ENCODE results near the gene DUSP2.

DUSP2 gene

DNA sequence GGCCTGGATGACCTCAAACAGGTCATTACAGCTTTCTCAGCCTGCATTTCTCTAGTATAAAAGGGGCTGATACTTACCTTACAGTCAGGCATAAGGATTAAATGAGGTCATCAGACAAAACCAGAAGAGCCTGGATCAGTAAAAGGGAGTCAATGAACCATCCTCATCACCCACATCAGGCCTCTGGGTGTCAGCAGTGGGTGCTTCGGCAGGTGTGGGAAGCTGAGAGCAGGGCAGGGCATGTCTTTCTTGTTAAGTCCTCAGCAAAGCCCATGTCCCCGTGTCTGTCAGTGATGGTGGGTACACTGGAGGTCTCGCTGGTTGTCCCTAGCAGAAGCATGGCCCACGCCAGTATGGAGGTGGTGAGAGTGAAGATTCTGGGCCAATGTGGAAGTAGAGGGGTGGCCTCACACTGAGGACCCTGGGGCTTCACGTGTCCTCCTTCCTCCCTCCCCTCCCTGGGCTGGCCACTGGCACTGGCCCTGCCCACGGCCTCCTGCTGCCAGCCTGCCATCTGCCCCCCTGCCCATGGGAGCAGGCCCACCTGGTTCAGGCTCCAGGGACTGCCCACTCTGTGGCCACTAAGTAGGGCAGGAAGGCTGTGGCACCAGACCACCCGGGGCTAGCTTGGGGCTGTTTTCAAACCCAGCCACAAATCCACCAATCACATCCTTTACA, 33.3 kb downstream of the DUSP2 start:
- Histone ChIP-seq H3K4ac (ENCODE audit: low read depth, low read length) (no peak overlapping the region), H4K91ac (ENCODE audit: low read depth, low read length) (no peak overlapping the region), H2AK5ac (ENCODE audit: low read length) (no peak overlapping the region), H3K18ac (ENCODE audit: low read length) (no peak overlapping the region), H4K12ac (ENCODE audit: low read depth, low read length) (no peak overlapping the region), H3K4me3 (ENCODE audit: low read depth, low read length) (no peak overlapping the region), H2BK12ac (ENCODE audit: low read length) (no peak overlapping the region), H3K4me1 (ENCODE audit: control insufficient read depth in 1 of 2, insufficient read depth in 2 of 2, low read length in 2 of 2) (peaks cover 9 to 10% of the 10 kb centered on the region in 2 experiments), H3K9me3 (ENCODE audit: insufficient read depth, low read depth, low read length) (peaks cover 12% of the 10 kb centered on the region), H2AFZ (ENCODE audit: insufficient read depth, low read length, poor library complexity) (no peak overlapping the region), H3K4me2 (ENCODE audit: low read length) (no peak overlapping the region), H3K27me3 (ENCODE audit: insufficient read depth, low read length) (peaks cover 5% of the 10 kb centered on the region), H2BK5ac (ENCODE audit: low read depth, low read length, poor library complexity) (no peak overlapping the region), H3K23ac (ENCODE audit: low read length) (no peak overlapping the region), H4K8ac (ENCODE audit: low read depth, low read length) (no peak overlapping the region), H3K27ac (ENCODE audit: low read depth, low read length) (no peak overlapping the region), H3K79me2 (ENCODE audit: control insufficient read depth, insufficient read depth, low read length, poor library complexity) (no peaks in the 10 kb centered on the region), H2BK120ac (ENCODE audit: insufficient read depth, low read length, poor library complexity) (no peak overlapping the region), H3K14ac (ENCODE audit: low read length) (no peak overlapping the region), H3K36me3 (ENCODE audit: control insufficient read depth in 1 of 2, insufficient read depth in 2 of 2, low read length in 2 of 2) (no peaks in the 10 kb centered on the region), H3K79me1 (ENCODE audit: low read length) (peaks cover 5% of the 10 kb centered on the region), H3K9ac (ENCODE audit: low read length) (no peak overlapping the region)
- no peak for DNase-seq
- no CpG with 5 or more reads among the region's 7 CpGs for WGBS (ENCODE audit: extremely low coverage, insufficient coverage, insufficient read length)

DNA sequence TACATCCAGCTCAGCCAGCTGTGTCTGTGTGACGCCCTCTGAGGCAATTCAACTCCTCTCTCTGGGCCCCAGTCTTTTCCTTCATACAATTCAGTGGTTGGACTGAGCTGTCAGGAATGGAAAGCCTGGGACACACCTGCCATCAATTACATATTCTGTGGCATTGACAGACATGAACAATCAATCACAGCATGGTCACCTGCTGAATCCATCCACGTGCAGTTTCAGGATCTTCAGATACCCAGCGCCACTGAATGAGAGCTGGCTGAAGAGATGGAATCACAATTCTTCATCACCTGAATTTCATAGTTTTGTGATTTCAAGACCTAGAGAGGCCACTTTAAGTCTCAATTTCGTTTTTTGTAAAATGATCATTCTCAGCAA, 34.0 kb downstream of the DUSP2 start:
- no peak overlapping the region for H2AFZ ChIP-seq (ENCODE audit: insufficient read depth, low read length, poor library complexity)
- peaks cover 9 to 10% of the 10 kb centered on the region in 2 experiments for H3K4me1 ChIP-seq (ENCODE audit: control insufficient read depth in 1 of 2, insufficient read depth in 2 of 2, low read length in 2 of 2)
- H3K36me3 ChIP-seq (ENCODE audit: control insufficient read depth in 1 of 2, insufficient read depth in 2 of 2, low read length in 2 of 2) = no peaks in the 10 kb centered on the region
- no CpG with 5 or more reads among the region's 4 CpGs for WGBS (ENCODE audit: extremely low coverage, insufficient coverage, insufficient read length)
- H2BK5ac ChIP-seq (ENCODE audit: low read depth, low read length, poor library complexity) = no peak overlapping the region
- no peak overlapping the region for H3K14ac ChIP-seq (ENCODE audit: low read length)
- no peak overlapping the region for H3K18ac ChIP-seq (ENCODE audit: low read length)
- peaks cover 5% of the 10 kb centered on the region for H3K79me1 ChIP-seq (ENCODE audit: low read length)
- H2BK12ac ChIP-seq (ENCODE audit: low read length) = no peak overlapping the region
- H3K9me3 ChIP-seq (ENCODE audit: insufficient read depth, low read depth, low read length) = peaks cover 12% of the 10 kb centered on the region
- no peak overlapping the region for H3K4me3 ChIP-seq (ENCODE audit: low read depth, low read length)
- H3K27ac ChIP-seq (ENCODE audit: low read depth, low read length) = no peak overlapping the region
- no peak overlapping the region for H3K4ac ChIP-seq (ENCODE audit: low read depth, low read length)
- no peak for DNase-seq
- no peak overlapping the region for H2AK5ac ChIP-seq (ENCODE audit: low read length)
- no peak overlapping the region for H2BK120ac ChIP-seq (ENCODE audit: insufficient read depth, low read length, poor library complexity)
- peaks cover 4% of the 10 kb centered on the region for H3K27me3 ChIP-seq (ENCODE audit: insufficient read depth, low read length)
- H3K79me2 ChIP-seq (ENCODE audit: control insufficient read depth, insufficient read depth, low read length, poor library complexity) = no peaks in the 10 kb centered on the region
- H4K8ac ChIP-seq (ENCODE audit: low read depth, low read length) = no peak overlapping the region
- H3K9ac ChIP-seq (ENCODE audit: low read length) = no peak overlapping the region
- no peak overlapping the region for H3K23ac ChIP-seq (ENCODE audit: low read length)
- H4K91ac ChIP-seq (ENCODE audit: low read depth, low read length) = no peak overlapping the region
- H4K12ac ChIP-seq (ENCODE audit: low read depth, low read length) = no peak overlapping the region
- no peak overlapping the region for H3K4me2 ChIP-seq (ENCODE audit: low read length)

DNA sequence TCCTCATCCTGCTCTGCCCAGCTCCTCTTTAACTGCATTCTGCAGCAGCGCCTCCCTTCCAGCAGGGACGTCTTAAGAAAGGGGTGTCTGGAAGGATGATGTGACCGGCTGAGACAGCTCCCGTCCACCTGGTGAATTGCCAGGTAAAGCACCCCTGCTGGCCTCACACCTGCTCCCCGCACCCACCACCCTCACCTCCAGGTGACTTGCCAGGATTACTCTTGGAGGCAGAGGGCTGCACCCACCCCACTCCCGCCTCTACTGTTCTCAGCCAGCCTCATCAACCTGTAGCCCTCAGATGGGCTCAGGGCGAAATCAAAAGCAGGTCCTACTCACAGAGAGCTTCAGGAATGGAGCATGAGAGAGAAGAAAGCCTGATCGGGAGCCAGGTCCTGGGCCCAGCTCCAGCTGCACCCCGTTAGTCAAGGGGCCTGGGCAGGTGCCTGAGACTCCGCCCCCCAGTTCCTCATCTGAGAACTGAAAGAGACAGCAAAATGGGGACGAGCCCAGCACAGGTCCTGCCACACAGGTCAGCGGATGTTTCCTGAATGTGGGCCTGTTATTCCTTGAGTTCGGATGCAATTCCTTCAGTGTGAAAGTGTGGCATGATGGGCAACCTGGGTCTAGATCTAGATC, 34.5 kb downstream of the DUSP2 start:
- no peak overlapping the region for H3K9ac ChIP-seq (ENCODE audit: low read length)
- no peak overlapping the region for H2AFZ ChIP-seq (ENCODE audit: insufficient read depth, low read length, poor library complexity)
- H2AK5ac ChIP-seq (ENCODE audit: low read length) = no peak overlapping the region
- H3K27ac ChIP-seq (ENCODE audit: low read depth, low read length) = no peak overlapping the region
- no peak overlapping the region for H2BK5ac ChIP-seq (ENCODE audit: low read depth, low read length, poor library complexity)
- H3K23ac ChIP-seq (ENCODE audit: low read length) = no peak overlapping the region
- H3K36me3 ChIP-seq (ENCODE audit: control insufficient read depth in 1 of 2, insufficient read depth in 2 of 2, low read length in 2 of 2) = no peaks in the 10 kb centered on the region
- H4K8ac ChIP-seq (ENCODE audit: low read depth, low read length) = no peak overlapping the region
- no peak overlapping the region for H3K18ac ChIP-seq (ENCODE audit: low read length)
- H3K79me2 ChIP-seq (ENCODE audit: control insufficient read depth, insufficient read depth, low read length, poor library complexity) = no peaks in the 10 kb centered on the region
- peaks cover 8 to 9% of the 10 kb centered on the region in 2 experiments for H3K4me1 ChIP-seq (ENCODE audit: control insufficient read depth in 1 of 2, insufficient read depth in 2 of 2, low read length in 2 of 2)
- no peak overlapping the region for H3K4me3 ChIP-seq (ENCODE audit: low read depth, low read length)
- H4K91ac ChIP-seq (ENCODE audit: low read depth, low read length) = no peak overlapping the region
- H4K12ac ChIP-seq (ENCODE audit: low read depth, low read length) = no peak overlapping the region
- H3K79me1 ChIP-seq (ENCODE audit: low read length) = peaks cover 5% of the 10 kb centered on the region
- peaks cover 7% of the 10 kb centered on the region for H3K9me3 ChIP-seq (ENCODE audit: insufficient read depth, low read depth, low read length)
- no peaks in the 10 kb centered on the region for H3K27me3 ChIP-seq (ENCODE audit: insufficient read depth, low read length)
- no peak overlapping the region for H2BK120ac ChIP-seq (ENCODE audit: insufficient read depth, low read length, poor library complexity)
- no peak overlapping the region for H3K14ac ChIP-seq (ENCODE audit: low read length)
- H3K4ac ChIP-seq (ENCODE audit: low read depth, low read length) = no peak overlapping the region
- WGBS (ENCODE audit: extremely low coverage, insufficient coverage, insufficient read length) = no CpG with 5 or more reads among the region's 13 CpGs
- DNase-seq = no peak
- H3K4me2 ChIP-seq (ENCODE audit: low read length) = no peak overlapping the region
- no peak overlapping the region for H2BK12ac ChIP-seq (ENCODE audit: low read length)

DNA sequence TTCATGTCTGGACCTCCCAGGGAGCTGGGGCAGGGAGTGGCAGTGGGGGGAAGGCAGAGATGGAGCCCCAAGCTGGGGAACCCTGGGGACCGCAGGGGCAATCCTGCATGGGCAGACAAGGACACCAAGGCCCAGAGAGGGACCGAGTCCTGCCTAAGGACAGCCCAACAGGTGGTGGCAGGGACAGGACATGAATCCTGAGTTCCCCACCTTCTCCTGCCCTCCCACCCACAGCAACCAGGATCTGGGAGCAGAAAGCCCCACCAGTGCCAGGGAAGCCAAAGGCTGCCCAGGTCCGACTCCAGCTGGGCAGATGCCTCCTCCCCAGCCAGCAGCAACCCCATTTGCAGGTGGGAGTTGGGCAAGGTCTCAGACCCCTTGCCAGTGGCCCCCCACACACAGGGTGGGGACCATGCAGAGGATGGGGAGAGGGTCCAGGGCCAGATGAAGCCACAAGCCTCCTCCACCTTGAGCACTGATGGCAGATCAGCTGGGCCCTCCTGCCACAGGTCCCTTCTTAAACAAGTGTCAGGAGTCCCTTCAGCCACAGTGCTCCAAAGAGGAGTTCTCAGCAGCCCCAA, 35.2 kb downstream of the DUSP2 start:
- DNase-seq = no peak
- no peak overlapping the region for H3K27ac ChIP-seq (ENCODE audit: low read depth, low read length)
- H3K9ac ChIP-seq (ENCODE audit: low read length) = no peak overlapping the region
- H3K14ac ChIP-seq (ENCODE audit: low read length) = no peak overlapping the region
- peaks cover 7% of the 10 kb centered on the region for H3K9me3 ChIP-seq (ENCODE audit: insufficient read depth, low read depth, low read length)
- no peak overlapping the region for H2AFZ ChIP-seq (ENCODE audit: insufficient read depth, low read length, poor library complexity)
- no peak overlapping the region for H3K4ac ChIP-seq (ENCODE audit: low read depth, low read length)
- no peak overlapping the region for H4K91ac ChIP-seq (ENCODE audit: low read depth, low read length)
- no peak overlapping the region for H3K18ac ChIP-seq (ENCODE audit: low read length)
- H3K4me3 ChIP-seq (ENCODE audit: low read depth, low read length) = no peak overlapping the region
- no peak overlapping the region for H3K23ac ChIP-seq (ENCODE audit: low read length)
- H3K36me3 ChIP-seq (ENCODE audit: control insufficient read depth in 1 of 2, insufficient read depth in 2 of 2, low read length in 2 of 2) = no peaks in the 10 kb centered on the region
- H3K79me2 ChIP-seq (ENCODE audit: control insufficient read depth, insufficient read depth, low read length, poor library complexity) = no peaks in the 10 kb centered on the region
- peaks cover 5% of the 10 kb centered on the region for H3K79me1 ChIP-seq (ENCODE audit: low read length)
- peaks cover 8 to 9% of the 10 kb centered on the region in 2 experiments for H3K4me1 ChIP-seq (ENCODE audit: control insufficient read depth in 1 of 2, insufficient read depth in 2 of 2, low read length in 2 of 2)
- no peak overlapping the region for H4K8ac ChIP-seq (ENCODE audit: low read depth, low read length)
- no peak overlapping the region for H2BK5ac ChIP-seq (ENCODE audit: low read depth, low read length, poor library complexity)
- no peak overlapping the region for H2AK5ac ChIP-seq (ENCODE audit: low read length)
- H2BK12ac ChIP-seq (ENCODE audit: low read length) = no peak overlapping the region
- no peaks in the 10 kb centered on the region for H3K27me3 ChIP-seq (ENCODE audit: insufficient read depth, low read length)
- H4K12ac ChIP-seq (ENCODE audit: low read depth, low read length) = no peak overlapping the region
- WGBS (ENCODE audit: extremely low coverage, insufficient coverage, insufficient read length) = no CpG with 5 or more reads among the region's 3 CpGs
- H2BK120ac ChIP-seq (ENCODE audit: insufficient read depth, low read length, poor library complexity) = no peak overlapping the region
- no peak overlapping the region for H3K4me2 ChIP-seq (ENCODE audit: low read length)
